Spleen (tissue), 7 donors: Measurements from ENCODE around the gene DCST2.

Experiments used
- CTCF ChIP-seq, 11 experiments: fragments of 200-600 bp in 7 of 11; fragments of 450-650 bp in 4 of 11; sonication (generic) in 4 of 11; IDR thresholded peaks in 8 of 11; conservative IDR thresholded peaks in 3 of 11; 1 replicate in 7 of 11; 2 replicates in 4 of 11; pipeline versions ENCODE4 v1.4.0 to v1.8.0; 2016 to 2021; ENCODE audit warnings: antibody characterized with exemption in 11 of 11, inconsistent platforms in 4 of 11, mild to moderate bottlenecking in 1 of 11
- POLR2A ChIP-seq, 3 donors: fragments of 450-650 bp; IDR thresholded peaks; one replicate each; pipeline ENCODE4 v1.5.1; 2017; ENCODE audit warnings: antibody characterized with exemption in 3 of 3, mild to moderate bottlenecking in 1 of 3
- POLR2AphosphoS5 ChIP-seq, 3 donors: sonication (generic); formaldehyde crosslinking; IDR thresholded peaks; one replicate each; pipeline ENCODE4 v1.5.1; 2017; ENCODE audit warnings: antibody characterized with exemption in 3 of 3
- donor health status: DM: no; HTN: no; CAD: no; lungs with moderate emphysema.
- donor health status: DM: no; HTN: no; CAD: no.
- donor health status: DM: no; HTN: no; CAD: no.

GRCh38 chr1:155015527-155016230 lies 17.9 kb downstream of the DCST2 start:
- TF ChIP-seq CTCF (IDR thresholded peaks at IDR 0.05 in 8 of 11, conservative IDR thresholded peaks at IDR 0.05 in 3 of 11), result no peak
- no peak for TF ChIP-seq POLR2A (IDR thresholded peaks at IDR 0.05)
- peak in 1 of 3 donors; percentile 52 for TF ChIP-seq POLR2AphosphoS5 (IDR thresholded peaks at IDR 0.05)
